ENCODE data around the gene RNASEH2B. TPM values are rescaled to one million over a fixed set of nuclear protein-coding genes. Genes with fewer than 3 reads are reported as not detected.

The RNASEH2B gene
- total and polyA plus RNA-seq, 2 experiments from 2014 or later, result 39.0 to 64.8 TPM

DNA sequence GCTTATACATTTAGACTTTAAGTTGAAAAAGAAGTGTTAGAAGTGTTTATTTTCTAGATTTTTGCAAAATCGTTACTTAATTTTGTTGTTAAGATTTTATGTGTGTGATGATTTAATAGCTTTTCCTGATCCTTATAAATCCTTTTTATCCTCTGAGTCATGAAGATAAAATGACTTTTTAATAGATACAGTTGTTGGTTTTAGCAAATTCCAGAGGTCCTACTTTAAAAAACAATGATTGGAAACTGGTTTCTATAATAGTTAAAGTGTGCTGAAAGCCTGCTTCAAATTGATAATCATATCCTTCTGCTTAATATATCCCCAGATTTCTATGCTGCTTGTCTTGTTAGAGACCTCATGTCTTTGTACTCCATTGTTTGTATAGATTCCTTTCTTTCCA, 39.0 kb downstream of the RNASEH2B start:
- Histone ChIP-seq H3K36me3 (ENCODE audit: insufficient read depth) (no peaks in the 10 kb centered on the region), H3K9me2 (ENCODE audit: insufficient read depth) (no peaks in the 10 kb centered on the region), H3K4me1 (ENCODE audit: insufficient read depth) (no peaks in the 10 kb centered on the region), H3K4me3 (no peak overlapping the region), H3K27ac (ENCODE audit: low read depth) (no peak overlapping the region), H4K20me1 (replicated peaks; ENCODE audit: insufficient read depth) (no peaks in the 10 kb centered on the region), H3F3A (replicated peaks; ENCODE audit: low read depth) (no peaks in the 10 kb centered on the region), H3K4me2 (no peak overlapping the region), H3K79me2 (replicated peaks; ENCODE audit: insufficient read depth) (no peaks in the 10 kb centered on the region), H3K27me3 (ENCODE audit: insufficient read depth) (no peaks in the 10 kb centered on the region), H2AFZ (no peak overlapping the region)
- H3K4me1 Mint-ChIP-seq, result no peaks in the 10 kb centered on the region
- TF ChIP-seq CREB1 (CRISPR knock-in tag; IDR thresholded peaks at IDR 0.05; ENCODE audit: low read depth), result no peak
- TF ChIP-seq ZNF331 (CRISPR knock-in tag; IDR thresholded peaks at IDR 0.05; ENCODE audit: low read depth), result no peak
- TF ChIP-seq, protein P1, sequence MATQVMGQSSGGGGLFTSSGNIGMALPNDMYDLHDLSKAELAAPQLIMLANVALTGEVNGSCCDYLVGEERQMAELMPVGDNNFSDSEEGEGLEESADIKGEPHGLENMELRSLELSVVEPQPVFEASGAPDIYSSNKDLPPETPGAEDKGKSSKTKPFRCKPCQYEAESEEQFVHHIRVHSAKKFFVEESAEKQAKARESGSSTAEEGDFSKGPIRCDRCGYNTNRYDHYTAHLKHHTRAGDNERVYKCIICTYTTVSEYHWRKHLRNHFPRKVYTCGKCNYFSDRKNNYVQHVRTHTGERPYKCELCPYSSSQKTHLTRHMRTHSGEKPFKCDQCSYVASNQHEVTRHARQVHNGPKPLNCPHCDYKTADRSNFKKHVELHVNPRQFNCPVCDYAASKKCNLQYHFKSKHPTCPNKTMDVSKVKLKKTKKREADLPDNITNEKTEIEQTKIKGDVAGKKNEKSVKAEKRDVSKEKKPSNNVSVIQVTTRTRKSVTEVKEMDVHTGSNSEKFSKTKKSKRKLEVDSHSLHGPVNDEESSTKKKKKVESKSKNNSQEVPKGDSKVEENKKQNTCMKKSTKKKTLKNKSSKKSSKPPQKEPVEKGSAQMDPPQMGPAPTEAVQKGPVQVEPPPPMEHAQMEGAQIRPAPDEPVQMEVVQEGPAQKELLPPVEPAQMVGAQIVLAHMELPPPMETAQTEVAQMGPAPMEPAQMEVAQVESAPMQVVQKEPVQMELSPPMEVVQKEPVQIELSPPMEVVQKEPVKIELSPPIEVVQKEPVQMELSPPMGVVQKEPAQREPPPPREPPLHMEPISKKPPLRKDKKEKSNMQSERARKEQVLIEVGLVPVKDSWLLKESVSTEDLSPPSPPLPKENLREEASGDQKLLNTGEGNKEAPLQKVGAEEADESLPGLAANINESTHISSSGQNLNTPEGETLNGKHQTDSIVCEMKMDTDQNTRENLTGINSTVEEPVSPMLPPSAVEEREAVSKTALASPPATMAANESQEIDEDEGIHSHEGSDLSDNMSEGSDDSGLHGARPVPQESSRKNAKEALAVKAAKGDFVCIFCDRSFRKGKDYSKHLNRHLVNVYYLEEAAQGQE (IDR thresholded peaks at IDR 0.05; ENCODE audit: unreplicated experiment), result no peak
- TF ChIP-seq EZH2 (IDR thresholded peaks at IDR 0.05; ENCODE audit: low read depth, unreplicated experiment), result no peak
- TF ChIP-seq EZH2phosphoT487 (IDR thresholded peaks at IDR 0.05; ENCODE audit: unreplicated experiment), result no peak
- TF ChIP-seq, protein P2, sequence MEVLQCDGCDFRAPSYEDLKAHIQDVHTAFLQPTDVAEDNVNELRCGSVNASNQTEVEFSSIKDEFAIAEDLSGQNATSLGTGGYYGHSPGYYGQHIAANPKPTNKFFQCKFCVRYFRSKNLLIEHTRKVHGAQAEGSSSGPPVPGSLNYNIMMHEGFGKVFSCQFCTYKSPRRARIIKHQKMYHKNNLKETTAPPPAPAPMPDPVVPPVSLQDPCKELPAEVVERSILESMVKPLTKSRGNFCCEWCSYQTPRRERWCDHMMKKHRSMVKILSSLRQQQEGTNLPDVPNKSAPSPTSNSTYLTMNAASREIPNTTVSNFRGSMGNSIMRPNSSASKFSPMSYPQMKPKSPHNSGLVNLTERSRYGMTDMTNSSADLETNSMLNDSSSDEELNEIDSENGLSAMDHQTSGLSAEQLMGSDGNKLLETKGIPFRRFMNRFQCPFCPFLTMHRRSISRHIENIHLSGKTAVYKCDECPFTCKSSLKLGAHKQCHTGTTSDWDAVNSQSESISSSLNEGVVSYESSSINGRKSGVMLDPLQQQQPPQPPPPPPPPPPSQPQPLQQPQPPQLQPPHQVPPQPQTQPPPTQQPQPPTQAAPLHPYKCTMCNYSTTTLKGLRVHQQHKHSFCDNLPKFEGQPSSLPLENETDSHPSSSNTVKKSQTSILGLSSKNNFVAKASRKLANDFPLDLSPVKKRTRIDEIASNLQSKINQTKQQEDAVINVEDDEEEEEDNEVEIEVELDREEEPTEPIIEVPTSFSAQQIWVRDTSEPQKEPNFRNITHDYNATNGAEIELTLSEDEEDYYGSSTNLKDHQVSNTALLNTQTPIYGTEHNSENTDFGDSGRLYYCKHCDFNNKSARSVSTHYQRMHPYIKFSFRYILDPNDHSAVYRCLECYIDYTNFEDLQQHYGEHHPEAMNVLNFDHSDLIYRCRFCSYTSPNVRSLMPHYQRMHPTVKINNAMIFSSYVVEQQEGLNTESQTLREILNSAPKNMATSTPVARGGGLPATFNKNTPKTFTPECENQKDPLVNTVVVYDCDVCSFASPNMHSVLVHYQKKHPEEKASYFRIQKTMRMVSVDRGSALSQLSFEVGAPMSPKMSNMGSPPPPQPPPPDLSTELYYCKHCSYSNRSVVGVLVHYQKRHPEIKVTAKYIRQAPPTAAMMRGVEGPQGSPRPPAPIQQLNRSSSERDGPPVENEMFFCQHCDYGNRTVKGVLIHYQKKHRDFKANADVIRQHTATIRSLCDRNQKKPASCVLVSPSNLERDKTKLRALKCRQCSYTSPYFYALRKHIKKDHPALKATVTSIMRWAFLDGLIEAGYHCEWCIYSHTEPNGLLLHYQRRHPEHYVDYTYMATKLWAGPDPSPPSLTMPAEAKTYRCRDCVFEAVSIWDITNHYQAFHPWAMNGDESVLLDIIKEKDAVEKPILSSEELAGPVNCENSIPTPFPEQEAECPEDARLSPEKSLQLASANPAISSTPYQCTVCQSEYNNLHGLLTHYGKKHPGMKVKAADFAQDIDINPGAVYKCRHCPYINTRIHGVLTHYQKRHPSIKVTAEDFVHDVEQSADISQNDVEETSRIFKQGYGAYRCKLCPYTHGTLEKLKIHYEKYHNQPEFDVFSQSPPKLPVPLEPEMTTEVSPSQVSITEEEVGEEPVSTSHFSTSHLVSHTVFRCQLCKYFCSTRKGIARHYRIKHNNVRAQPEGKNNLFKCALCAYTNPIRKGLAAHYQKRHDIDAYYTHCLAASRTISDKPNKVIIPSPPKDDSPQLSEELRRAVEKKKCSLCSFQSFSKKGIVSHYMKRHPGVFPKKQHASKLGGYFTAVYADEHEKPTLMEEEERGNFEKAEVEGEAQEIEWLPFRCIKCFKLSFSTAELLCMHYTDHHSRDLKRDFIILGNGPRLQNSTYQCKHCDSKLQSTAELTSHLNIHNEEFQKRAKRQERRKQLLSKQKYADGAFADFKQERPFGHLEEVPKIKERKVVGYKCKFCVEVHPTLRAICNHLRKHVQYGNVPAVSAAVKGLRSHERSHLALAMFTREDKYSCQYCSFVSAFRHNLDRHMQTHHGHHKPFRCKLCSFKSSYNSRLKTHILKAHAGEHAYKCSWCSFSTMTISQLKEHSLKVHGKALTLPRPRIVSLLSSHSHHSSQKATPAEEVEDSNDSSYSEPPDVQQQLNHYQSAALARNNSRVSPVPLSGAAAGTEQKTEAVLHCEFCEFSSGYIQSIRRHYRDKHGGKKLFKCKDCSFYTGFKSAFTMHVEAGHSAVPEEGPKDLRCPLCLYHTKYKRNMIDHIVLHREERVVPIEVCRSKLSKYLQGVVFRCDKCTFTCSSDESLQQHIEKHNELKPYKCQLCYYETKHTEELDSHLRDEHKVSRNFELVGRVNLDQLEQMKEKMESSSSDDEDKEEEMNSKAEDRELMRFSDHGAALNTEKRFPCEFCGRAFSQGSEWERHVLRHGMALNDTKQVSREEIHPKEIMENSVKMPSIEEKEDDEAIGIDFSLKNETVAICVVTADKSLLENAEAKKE (CRISPR knock-in tag; IDR thresholded peaks at IDR 0.05), result no peak
- no peak for TF ChIP-seq STAT1 (IDR thresholded peaks at IDR 0.05; ENCODE audit: unreplicated experiment)
- no peak for TF ChIP-seq JUNB (IDR thresholded peaks at IDR 0.05; ENCODE audit: unreplicated experiment)
- TF ChIP-seq, protein P3, sequence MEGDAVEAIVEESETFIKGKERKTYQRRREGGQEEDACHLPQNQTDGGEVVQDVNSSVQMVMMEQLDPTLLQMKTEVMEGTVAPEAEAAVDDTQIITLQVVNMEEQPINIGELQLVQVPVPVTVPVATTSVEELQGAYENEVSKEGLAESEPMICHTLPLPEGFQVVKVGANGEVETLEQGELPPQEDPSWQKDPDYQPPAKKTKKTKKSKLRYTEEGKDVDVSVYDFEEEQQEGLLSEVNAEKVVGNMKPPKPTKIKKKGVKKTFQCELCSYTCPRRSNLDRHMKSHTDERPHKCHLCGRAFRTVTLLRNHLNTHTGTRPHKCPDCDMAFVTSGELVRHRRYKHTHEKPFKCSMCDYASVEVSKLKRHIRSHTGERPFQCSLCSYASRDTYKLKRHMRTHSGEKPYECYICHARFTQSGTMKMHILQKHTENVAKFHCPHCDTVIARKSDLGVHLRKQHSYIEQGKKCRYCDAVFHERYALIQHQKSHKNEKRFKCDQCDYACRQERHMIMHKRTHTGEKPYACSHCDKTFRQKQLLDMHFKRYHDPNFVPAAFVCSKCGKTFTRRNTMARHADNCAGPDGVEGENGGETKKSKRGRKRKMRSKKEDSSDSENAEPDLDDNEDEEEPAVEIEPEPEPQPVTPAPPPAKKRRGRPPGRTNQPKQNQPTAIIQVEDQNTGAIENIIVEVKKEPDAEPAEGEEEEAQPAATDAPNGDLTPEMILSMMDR (conservative IDR thresholded peaks at IDR 0.05; ENCODE audit: low read depth in 2 of 2), result no peak
- no peak for TF ChIP-seq POLR2AphosphoS5 (IDR thresholded peaks at IDR 0.05; ENCODE audit: low read depth)
- H3K4me3 Mint-ChIP-seq, result no peak overlapping the region
- DNase-seq (ENCODE audit: low spot score) (no peak), ATAC-seq (no peak)
- peaks cover 2% of the 10 kb centered on the region for H3K27me3 Mint-ChIP-seq (ENCODE audit: insufficient read depth, low read depth, poor library complexity)
- H3K36me3 Mint-ChIP-seq (ENCODE audit: low read depth), result no peaks in the 10 kb centered on the region
- H3K9me3 Mint-ChIP-seq, result no peaks in the 10 kb centered on the region
- H3K27ac Mint-ChIP-seq, result no peak overlapping the region

Measured in GM23338 (cell line).